ENCODE measurements around the gene SLC12A1. TPM values are rescaled to one million over a fixed set of nuclear protein-coding genes. Genes with fewer than 3 reads are reported as not detected.

SLC12A1 gene
- total and polyA plus RNA-seq, 12 donors = under 0.01 to 0.32 (median 0.07) TPM; not detected in 6

- no peaks in the 10 kb centered on the region for H3K9me3 ChIP-seq (replicated peaks in 1 of 3)
- no peaks in the 10 kb centered on the region for H3K4me1 ChIP-seq (replicated peaks in 1 of 2)
- H3K27me3 ChIP-seq = no peaks in the 10 kb centered on the region
- no peak overlapping the region for H3K4me3 ChIP-seq
- WGBS, 4 donors = 41 to 61% (median 51%) methylated on average over 1 of the region's 1 CpG
- no peaks in the 10 kb centered on the region for H3K36me3 ChIP-seq (replicated peaks in 1 of 2)
- no peak for DNase-seq
- no peak overlapping the region for H3K27ac ChIP-seq
- intact Hi-C loops (cut with DNase I) = no loop called here
- no peak for TF ChIP-seq CTCF (IDR thresholded peaks at IDR 0.05)
Measured at GRCh38 chr15:48265135-48265534, 59.0 kb downstream of the SLC12A1 start.

- no peaks in the 10 kb centered on the region for H3K36me3 ChIP-seq (replicated peaks in 1 of 2)
- TF ChIP-seq CTCF (IDR thresholded peaks at IDR 0.05) (no peak), POLR2A (IDR thresholded peaks at IDR 0.05) (no peak)
- H3K9me3 ChIP-seq (replicated peaks in 1 of 3) = no peaks in the 10 kb centered on the region
- DNase-seq = no peak
- intact Hi-C loops (cut with DNase I) = no loop called here
- no peak overlapping the region for H3K4me3 ChIP-seq
- no peak overlapping the region for H3K27ac ChIP-seq
- no peaks in the 10 kb centered on the region for H3K4me1 ChIP-seq (replicated peaks in 1 of 2)
- WGBS, 4 donors = 62 to 78% (median 73%) methylated on average over 4 of the region's 4 CpGs
- no peaks in the 10 kb centered on the region for H3K27me3 ChIP-seq
Measured at GRCh38 chr15:48266024-48266689, 60.1 kb downstream of the SLC12A1 start.

DNA sequence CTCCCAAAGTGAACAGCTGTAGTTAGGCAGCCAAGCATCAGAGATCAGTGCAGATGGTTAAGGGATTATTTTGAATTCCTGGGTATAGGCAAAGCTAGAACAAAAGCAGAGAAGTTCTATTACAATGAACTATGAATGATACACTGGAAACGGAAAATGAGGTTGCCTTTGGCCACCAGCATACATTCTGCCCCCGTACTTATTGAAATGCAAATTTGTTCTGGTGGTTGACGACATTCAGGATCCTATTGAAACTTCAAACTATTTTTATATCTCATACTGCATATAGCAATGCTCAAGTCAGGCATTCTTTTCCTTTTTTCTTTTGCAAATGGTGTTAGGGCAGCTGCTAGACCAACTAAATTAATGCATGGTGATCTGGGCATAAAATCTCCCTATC, 61.7 kb downstream of the SLC12A1 start:
- 90 to 93% (median 92%) methylated on average over 3 of the region's 3 CpGs for WGBS, 4 donors
- H3K27ac ChIP-seq = no peak overlapping the region
- no peaks in the 10 kb centered on the region for H3K4me1 ChIP-seq (replicated peaks in 1 of 2)
- no peaks in the 10 kb centered on the region for H3K9me3 ChIP-seq (replicated peaks in 1 of 3)
- H3K4me3 ChIP-seq = no peak overlapping the region
- DNase-seq = no peak
- TF ChIP-seq CTCF (IDR thresholded peaks at IDR 0.05) = no peak
- TF ChIP-seq POLR2A (IDR thresholded peaks at IDR 0.05) = no peak
- no peaks in the 10 kb centered on the region for H3K27me3 ChIP-seq
- intact Hi-C loops (cut with DNase I) = no loop called here
- no peaks in the 10 kb centered on the region for H3K36me3 ChIP-seq (replicated peaks in 1 of 2)

DNA sequence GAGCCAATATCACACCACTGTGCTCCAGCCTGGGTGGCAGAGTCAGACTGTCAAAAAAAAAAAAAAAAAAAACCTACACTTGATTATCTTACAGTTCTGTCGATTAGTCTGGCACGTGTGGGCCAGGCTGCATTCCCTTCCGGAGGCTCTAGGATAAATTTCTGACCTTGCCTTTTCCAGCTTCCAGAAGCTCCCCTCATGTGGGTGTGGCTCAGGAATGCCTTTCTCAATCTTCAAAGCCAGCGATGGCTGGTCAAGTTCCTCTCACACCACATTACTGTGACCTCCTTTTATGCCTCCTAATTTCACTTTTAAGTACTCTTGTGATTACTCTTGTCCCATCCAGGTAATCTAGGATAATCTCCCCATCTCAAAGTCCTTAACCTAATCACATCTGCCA, 66.9 kb downstream of the SLC12A1 start:
- 66 to 79% (median 75%) methylated on average over 4 of the region's 4 CpGs for WGBS, 4 donors
- TF ChIP-seq CTCF (IDR thresholded peaks at IDR 0.05) = no peak
- no peak for TF ChIP-seq POLR2A (IDR thresholded peaks at IDR 0.05)
- Histone ChIP-seq H3K4me1 (replicated peaks in 1 of 2) (no peaks in the 10 kb centered on the region), H3K4me3 (no peak overlapping the region), H3K27ac (no peak overlapping the region), H3K9me3 (replicated peaks in 1 of 3) (no peaks in the 10 kb centered on the region), H3K27me3 (no peaks in the 10 kb centered on the region), H3K36me3 (replicated peaks in 1 of 2) (no peaks in the 10 kb centered on the region)
- no peak for DNase-seq
- intact Hi-C loops (cut with DNase I) = no loop called here

Data from adrenal gland (tissue), 12 donors.